GM18507 (cell line): Measurements from ENCODE around the gene MAP1LC3C.

Experiments
- DNase-seq: peaks from one replicate; pipeline ENCODE4 v3.0.0; 2011; ENCODE audit warnings: low read depth; ENCODE audit not compliant: insufficient read length; ENCODE audit errors: extremely low spot score
- FAIRE-seq: peaks from 2 replicates; lab custom pipeline; 2011; peaks lifted over from hg19 to GRCh38; lab: Jason Lieb, UNC

The MAP1LC3C gene

DNA sequence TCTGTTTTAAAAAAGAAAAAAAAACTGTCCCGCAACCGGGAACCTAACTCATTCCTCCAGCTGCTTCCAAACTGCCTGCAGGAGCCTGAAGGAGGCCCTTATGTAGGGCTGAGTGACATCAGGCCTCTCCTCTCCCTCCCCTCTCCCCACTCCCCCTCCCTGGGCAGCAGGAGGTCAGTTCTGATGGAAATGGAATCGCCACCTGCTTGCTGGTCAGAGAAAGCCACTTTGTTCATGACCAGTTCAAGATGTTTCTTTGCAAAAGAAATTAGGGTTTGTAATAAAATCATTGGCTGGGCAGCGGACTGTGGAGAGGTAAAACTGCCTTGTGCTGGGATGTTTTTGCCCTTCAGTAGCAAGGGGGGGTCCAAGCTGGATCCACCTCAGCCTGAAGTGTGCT, at the start of gene MAP1LC3C:
TSS of gene MAP1LC3C (minus strand) at position 73 of the 400 bp plus-strand sequence. CDS start 90 bp downstream, outside the sequence.
- no peak for DNase-seq
- no peak for FAIRE-seq

GRCh38 chr1:242043165-242043564, 44.3 kb upstream of the MAP1LC3C start:
- no peak for FAIRE-seq

DNA sequence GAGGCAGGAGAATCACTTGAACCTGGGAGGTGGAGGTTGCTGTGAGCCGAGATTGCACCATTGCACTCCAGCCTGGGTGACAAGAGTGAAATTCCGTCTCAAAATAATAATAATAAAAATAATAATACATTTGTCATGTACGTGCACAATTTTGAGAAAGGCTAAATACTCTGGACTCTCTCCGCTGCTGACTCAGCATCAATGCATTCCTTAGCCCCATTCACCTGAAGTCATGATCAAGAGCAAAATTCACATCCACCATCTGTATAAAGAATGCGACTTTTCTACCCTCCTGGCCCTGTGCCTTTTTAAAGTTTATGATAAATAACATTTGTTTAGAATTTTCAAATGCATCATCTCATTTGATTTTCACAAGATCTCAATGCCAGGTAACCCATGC, 35.5 kb upstream of the MAP1LC3C start:
- FAIRE-seq = no peak

More at GRCh38 chr1:242043165-242043564, 44.3 kb upstream of the MAP1LC3C start:
- no peak for DNase-seq

DNA sequence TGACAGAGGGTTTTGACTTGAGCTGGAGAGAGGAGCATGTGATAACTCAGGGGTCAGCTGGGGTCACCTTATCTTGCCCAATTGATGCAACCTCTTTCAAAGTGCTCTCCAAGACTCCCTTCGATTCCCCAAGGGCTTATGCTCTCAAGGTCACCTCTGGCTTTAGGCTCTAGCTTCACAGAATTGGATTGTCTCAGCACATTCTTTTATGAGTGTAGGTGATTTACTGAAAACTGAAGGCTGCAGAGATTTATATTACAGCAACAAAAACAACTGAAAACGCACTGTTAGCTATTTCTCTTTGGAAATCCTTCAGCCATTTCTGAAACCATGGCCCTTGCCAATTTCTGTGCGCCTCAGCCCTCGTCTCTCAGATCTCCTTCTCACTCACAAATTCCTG, 34.5 kb upstream of the MAP1LC3C start:
- FAIRE-seq (no peak), DNase-seq (no peak)

More for the DNA sequence above, 35.5 kb upstream of the MAP1LC3C start:
- DNase-seq = no peak

DNA sequence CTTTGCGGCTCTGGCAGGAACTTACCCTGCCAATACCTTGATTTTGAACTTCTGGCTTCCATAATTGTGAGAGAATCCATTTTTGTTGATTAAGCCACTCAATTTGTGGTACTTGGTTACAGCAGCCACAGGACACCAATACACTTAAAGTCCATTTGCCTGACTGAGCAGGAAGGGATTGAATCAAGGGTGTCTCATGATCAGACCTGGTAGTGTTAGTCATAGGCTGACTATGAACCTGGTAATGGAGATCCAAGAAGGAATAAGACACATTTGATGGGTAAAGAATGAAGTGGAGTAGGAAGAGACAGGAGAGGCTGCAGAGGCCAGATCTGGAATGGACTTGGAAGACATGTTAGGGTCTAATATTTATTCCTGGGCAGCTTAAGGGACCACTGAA, 31.2 kb upstream of the MAP1LC3C start:
- no peak for FAIRE-seq
- no peak for DNase-seq

DNA sequence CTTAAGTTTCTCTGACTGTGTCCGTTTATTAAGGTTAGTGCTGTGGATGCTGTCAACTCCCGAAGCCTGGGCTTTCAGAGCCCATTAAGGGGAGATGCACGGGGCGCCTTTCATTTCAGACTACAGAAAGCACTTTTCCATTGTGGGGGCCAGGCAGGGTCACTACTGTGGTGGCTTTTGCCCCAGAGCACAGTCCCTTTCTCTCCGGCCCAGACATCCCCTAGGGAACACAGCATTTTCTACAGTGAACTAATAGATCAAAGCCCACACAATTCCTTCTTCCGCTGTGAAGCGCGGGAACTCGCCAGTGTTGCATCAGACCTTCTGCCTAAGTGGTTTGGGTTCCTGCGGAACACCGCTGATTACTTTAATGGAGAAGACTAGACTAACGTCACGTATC, 26.8 kb upstream of the MAP1LC3C start:
- no peak for FAIRE-seq
- no peak for DNase-seq

DNA sequence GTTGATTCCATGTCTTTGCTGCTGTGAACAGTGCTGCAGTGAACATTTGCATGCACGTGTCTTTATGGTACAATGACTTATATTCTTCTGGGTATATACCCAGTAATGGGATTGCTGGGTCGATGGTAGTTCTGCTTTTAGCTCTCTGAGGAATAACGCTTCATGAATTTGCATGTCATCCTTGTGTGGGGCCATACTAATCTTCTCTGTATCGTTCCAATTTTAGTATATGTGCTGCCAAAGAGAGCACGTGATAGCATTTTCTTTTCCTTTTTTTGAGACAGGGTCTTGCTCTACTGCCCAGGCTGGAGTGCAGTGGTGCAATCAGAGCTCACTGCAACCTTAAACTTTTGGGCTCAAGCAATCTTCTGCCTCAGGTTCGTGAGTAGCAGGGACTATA, 24.9 kb upstream of the MAP1LC3C start:
- DNase-seq (no peak), FAIRE-seq (no peak)

- no peak for DNase-seq
- FAIRE-seq = no peak
These were observed 20.1 kb upstream of the MAP1LC3C start for GRCh38 chr1:242019018-242019417.

DNA sequence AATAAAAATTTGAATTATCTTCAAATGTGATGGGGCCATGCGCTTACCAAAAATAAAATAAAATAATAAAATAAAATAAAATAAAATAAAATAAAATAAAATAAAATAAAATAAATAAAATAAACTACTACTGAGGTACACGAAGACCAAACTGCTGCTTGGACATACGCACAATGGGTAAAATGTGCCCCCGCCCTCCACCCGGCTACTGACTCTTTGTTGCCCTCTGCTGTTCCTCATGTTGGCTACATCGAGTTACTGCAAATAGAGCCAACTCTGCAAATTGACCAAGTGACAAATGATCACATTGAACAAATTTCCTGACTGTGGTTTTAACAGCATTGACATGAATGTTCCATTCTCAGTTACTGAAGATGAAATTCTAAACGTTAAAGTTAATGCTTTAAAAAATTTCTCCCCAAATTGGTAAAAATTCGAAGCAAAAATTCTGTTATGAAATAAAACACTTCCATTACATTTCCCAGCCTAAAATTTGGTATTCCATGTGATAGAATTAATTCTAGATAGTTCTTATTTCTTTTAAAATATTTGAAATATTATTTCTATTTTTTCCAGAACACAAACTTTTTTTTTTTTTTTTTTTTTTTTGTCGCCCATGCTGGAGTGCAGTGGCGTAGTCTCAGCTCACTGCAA, 18.8 kb upstream of the MAP1LC3C start:
- DNase-seq (peak; percentile 28), FAIRE-seq (peak; percentile 63)

DNA sequence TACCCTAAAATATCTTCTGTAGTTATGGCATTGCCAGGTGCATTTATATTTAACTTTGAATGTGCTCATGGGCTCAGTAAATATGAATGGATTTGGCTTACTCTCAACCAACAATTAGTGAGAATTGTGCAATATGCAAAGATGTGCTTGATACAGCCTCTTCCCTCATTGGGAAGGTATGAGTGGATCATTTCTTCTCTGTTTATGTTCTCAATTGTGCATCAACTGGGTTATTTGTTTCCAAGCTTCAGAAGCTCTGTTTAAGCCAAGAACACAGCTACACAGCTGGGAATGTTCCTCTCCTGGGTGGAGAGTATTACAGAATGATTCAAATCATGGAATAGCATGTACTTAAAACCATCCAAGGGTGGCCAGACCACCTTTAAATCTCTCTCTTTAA, 17.6 kb upstream of the MAP1LC3C start:
- no peak for DNase-seq
- FAIRE-seq = no peak

DNA sequence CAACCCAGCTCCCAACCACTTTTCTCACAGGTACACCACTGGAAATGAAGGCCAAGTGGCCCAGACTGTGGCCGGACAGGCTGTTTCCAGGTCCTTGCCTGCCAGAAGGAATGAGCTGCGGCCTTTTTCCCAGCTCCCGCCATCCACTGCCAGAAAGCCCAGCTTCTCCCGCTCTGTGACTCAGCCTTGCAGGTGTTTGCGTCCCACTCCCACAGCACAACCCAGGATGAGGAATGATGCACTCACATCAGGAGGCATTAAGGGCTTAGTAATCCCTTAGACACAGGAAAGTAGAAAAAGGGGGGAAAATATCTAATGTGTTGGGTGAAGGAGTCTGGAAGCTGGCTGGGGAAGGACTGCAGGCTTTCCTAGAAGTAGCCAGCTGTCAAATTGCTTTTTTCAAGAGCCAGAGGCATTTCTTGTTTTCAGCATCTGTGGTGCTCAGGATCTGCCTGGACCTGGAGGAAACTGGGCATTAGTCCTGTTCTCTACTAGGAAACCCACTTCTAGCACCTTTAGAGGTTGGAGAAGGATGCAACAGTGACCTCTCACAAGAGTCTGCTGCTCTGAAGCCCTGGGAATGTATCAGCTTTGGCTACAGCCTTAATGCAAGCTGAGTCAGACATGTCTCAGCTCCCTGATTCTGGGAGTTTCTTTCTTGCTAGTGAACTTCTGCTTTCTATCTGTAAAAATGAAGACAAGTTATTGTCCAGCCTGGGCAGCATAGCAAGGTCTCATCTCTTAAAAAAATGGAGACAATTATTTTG, 13.2 kb upstream of the MAP1LC3C start:
- FAIRE-seq (no peak), DNase-seq (no peak)

DNA sequence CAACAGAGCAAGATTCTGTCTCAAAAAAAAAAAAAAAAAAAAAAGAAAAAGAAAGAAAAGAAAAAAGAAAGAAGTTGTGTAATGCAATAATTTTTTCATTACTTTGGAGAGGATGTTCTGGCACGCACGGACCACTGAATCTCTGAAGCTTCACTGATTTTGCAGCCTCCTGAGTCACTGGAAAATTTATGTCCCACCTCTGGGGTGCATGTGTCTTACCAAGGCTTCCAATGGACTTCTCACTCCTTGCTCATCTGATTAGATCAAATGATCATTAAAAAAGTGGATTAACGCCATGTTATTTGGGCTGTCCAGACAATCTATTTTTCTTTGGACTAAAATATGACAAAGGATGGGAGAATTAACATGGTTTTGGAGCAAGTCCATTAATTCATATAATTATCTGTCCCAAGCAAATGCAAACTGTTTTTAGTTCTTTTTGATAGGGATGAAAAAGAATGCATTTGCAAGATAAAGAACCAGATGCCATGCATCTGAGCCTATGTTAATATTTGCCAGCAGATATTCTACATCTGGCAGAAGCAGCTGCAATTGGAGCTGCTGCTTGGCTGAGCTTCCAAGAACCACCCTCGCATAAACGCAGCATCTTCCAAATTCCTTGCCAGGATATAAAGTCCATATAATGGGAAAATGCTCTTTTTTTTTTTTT, 10.1 kb upstream of the MAP1LC3C start:
- DNase-seq (no peak), FAIRE-seq (no peak)

GRCh38 chr1:242006976-242007375, 8.1 kb upstream of the MAP1LC3C start:
- DNase-seq (no peak), FAIRE-seq (no peak)

DNA sequence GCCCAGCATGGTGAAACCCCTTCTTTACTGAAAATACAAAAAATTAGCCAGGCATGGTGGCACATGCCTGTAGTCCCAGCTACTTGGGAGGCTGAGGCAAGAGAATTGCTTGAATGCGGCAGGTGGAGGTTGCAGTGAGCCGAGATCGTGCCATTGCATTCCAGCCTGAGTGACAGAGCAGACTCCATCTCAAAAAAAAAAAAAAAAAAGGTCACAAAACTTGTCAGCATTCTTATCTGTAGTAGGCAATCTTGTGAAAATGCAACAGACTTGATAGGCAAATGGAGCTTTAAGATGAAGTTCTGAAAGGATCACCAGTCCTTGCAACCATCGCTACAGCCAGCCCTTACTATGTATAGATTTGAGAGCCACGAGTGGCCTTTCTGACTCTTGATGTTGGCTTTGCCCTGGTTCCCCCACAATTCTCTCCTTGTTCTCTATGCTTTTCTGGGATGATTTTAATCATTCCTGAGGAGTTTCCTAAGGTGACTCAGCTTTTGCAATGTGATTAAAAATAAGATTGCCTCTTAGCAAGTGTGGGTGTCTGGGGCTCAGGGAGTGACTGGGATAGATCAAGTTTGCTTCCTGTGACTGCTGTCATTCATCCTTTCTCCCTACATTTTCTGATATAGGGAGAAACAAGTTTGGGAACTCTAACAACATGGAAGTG, 7.1 kb upstream of the MAP1LC3C start:
- FAIRE-seq (no peak), DNase-seq (no peak)

GRCh38 chr1:242004751-242005495, 6.0 kb upstream of the MAP1LC3C start:
- DNase-seq (no peak), FAIRE-seq (no peak)

DNA sequence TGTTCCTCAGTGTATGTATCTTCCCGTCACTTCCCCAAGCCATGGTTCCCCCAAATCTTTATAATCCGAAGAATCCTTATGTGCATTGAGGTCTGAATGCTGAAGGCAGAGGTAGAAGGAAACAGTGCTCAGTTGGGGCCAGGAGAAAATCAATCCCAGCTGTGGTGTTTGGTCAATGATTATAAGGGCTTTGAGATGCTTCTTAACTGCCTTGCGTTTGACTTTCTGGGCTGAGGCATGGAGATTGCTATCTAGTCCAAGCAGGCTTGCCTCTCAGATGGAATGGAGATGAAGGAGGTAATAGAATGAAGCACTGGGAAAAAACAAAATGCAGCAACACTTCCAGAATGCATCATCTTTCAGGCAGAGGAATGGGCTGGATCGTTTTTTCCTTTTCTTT, 3.6 kb upstream of the MAP1LC3C start:
- no peak for FAIRE-seq

DNA sequence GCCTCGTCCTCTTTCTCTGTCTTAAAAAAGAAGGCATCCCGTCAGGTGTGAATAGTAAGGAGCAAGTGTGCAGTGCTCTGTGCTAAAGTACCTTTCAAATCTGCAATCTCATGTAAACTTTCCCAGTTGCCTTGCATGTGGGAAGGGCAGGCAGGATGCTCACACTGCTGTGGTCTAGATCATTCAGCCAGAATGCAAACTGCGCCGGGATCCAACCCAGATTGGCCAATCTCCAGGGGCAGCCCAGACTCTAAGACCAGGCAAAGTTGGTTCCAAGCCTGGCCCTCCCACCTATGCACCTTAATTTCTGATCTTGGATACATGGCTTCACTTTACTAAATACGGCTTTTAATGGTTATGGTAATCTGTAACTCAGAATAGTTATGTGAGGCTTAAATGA, 3.2 kb upstream of the MAP1LC3C start:
- FAIRE-seq = no peak
- DNase-seq = no peak

More for the DNA sequence above, 3.6 kb upstream of the MAP1LC3C start:
- no peak for DNase-seq

DNA sequence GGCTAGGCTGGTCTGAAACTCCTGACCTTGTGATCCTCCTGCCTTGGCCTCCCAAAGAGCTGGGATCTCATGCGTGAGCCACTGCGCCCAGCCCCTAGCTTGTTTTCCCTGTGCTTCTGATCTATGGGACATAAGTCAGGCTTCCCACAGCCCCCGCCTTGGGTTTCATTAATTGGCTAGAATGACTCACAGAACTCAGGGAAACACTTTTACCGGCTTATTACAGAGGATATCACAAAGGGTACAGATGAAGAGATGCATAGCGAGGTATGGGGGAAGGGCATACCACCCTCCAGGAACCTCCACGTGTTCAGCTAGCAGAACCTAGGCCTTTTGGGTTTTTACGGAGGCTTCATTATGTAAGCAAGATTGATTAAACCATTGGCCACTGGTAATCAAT, 1.5 kb upstream of the MAP1LC3C start:
- DNase-seq = no peak
- FAIRE-seq = no peak

DNA sequence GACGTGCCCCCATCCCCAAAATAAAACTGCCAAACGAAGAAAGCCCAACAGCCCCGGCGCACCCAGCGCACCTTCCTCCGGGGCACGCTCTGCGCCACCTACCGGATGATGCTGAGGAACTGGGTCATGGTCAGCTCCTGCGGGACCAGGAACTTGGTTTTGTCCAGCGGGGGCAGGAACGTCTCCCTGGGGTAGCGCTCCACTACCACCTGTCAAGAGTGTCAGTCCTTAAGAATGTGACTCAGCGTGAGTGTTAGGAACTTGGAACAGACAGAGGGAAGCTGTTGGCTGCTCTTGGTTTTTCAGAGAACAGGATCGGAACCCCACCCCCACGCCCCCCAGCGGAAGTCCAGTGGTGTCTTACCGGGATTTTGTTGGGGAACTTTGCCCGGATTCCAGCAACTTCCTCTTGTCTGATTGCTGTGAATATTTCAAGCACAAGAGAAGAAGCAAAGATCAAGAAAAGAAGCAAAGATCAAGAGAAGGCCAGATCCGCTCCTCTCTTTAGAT, 431 bp downstream of the MAP1LC3C start:
- DNase-seq (peak; percentile 35), FAIRE-seq (peak; percentile 56)
